HepG2 (cell line): ENCODE data around the gene TMOD3. TPM values are rescaled to one million over a fixed set of nuclear protein-coding genes. Genes with fewer than 3 reads are reported as not detected.

Experiments used
- CTCF ChIP-seq: sonication (generic); formaldehyde crosslinking; IDR thresholded peaks from 2 replicates; pipeline ENCODE4 v1.5.0; 2020; ENCODE audit warnings: mild to moderate bottlenecking, missing genetic modification reagents, moderate library complexity
- E2F5 ChIP-seq: sonication (generic); formaldehyde crosslinking; conservative IDR thresholded peaks from 2 replicates; pipeline ENCODE4 v1.4.0; 2020; ENCODE audit warnings: missing genetic modification reagents
- FIP1L1 ChIP-seq: fragments of 200-400 bp; formaldehyde crosslinking; IDR thresholded peaks from 2 replicates; pipeline ENCODE4 v1.6.1; 2018; ENCODE audit warnings: low read depth, mild to moderate bottlenecking, low read length, moderate library complexity, borderline replicate concordance; ENCODE audit not compliant: insufficient read depth
- GABPA ChIP-seq, 2 experiments: IDR thresholded peaks; 2 replicates each; pipeline ENCODE4 v1.6.1; 2011 to 2016; ENCODE audit warnings: low read depth in 2 of 2, low read length in 1 of 2, missing biosample characterization in 1 of 2, missing genetic modification characterization in 1 of 2
- LRRFIP1 ChIP-seq: sonication (generic); formaldehyde crosslinking; conservative IDR thresholded peaks from 2 replicates; pipeline ENCODE4 v1.4.0; 2020; ENCODE audit warnings: missing genetic modification reagents
- MYPOP ChIP-seq: sonication (generic); formaldehyde crosslinking; IDR thresholded peaks from 2 replicates; pipeline ENCODE4 v1.8.1; 2023; ENCODE audit warnings: mild to moderate bottlenecking, moderate library complexity, missing genetic modification reagents
- SMAD9 ChIP-seq: sonication (generic); formaldehyde crosslinking; IDR thresholded peaks from 2 replicates; pipeline ENCODE4 v1.5.1; 2020; ENCODE audit warnings: mild to moderate bottlenecking, missing genetic modification reagents
- TOE1 ChIP-seq: sonication (generic); formaldehyde crosslinking; IDR thresholded peaks from 2 replicates; pipeline ENCODE4 v1.4.0; 2020; ENCODE audit warnings: mild to moderate bottlenecking, missing genetic modification reagents
- U2AF2 ChIP-seq: fragments of 200-400 bp; formaldehyde crosslinking; IDR thresholded peaks from 2 replicates; pipeline ENCODE4 v1.6.1; 2017; ENCODE audit warnings: low read depth, mild to moderate bottlenecking, low read length
- UBTF ChIP-seq: sonication (generic); formaldehyde crosslinking; IDR thresholded peaks from 2 replicates; pipeline ENCODE4 v1.4.0; 2020; ENCODE audit warnings: mild to moderate bottlenecking, missing genetic modification reagents
- XRCC5 ChIP-seq: fragments of 200-400 bp; formaldehyde crosslinking; optimal IDR thresholded peaks from 2 replicates; pipeline ENCODE3; 2017; ENCODE audit warnings: mild to moderate bottlenecking, low read length
- ZFP36L2 ChIP-seq: sonication (generic); formaldehyde crosslinking; IDR thresholded peaks from 2 replicates; pipeline ENCODE4 v1.4.0; 2020; ENCODE audit warnings: missing genetic modification reagents
- ZNF205 ChIP-seq: IDR thresholded peaks from 2 replicates; pipeline ENCODE4 v1.6.1; 2018; ENCODE audit warnings: missing biosample characterization, missing genetic modification reagents
- ZNF251 ChIP-seq: sonication (generic); formaldehyde crosslinking; IDR thresholded peaks from 2 replicates; pipeline ENCODE4 v1.9.0; 2021; ENCODE audit warnings: mild to moderate bottlenecking, missing genetic modification reagents
- ZNF598 ChIP-seq: sonication (generic); formaldehyde crosslinking; IDR thresholded peaks from 2 replicates; pipeline ENCODE4 v1.5.1; 2020; ENCODE audit warnings: mild to moderate bottlenecking, missing genetic modification reagents, borderline replicate concordance
- polyA plus RNA-seq, 8 experiments: library from polyadenylated mRNA; depleted of rRNA in 3 of 8; stranded (reverse) in 7 of 8; unstranded in 1 of 8; fragments of >200 nt; fragmentation: Illumina TruSeq in 4 of 8; extraction: Trizol in 4 of 8; gene quantifications; 2 replicates each; pipeline versions ENCODE4 v1.2.1 to v1.2.3, GENCODE V29; 2011 to 2016; ENCODE audit warnings: low read depth in 4 of 8, missing spikeins in 1 of 8, mixed read lengths in 1 of 8; ENCODE audit not compliant: insufficient read depth in 1 of 8
- total RNA-seq, 5 experiments: library from RNA; depleted of rRNA; stranded (reverse); fragments of >200 nt; fragmentation: Illumina TruSeq; extraction: Trizol; gene quantifications; 2 replicates each; pipeline ENCODE4 v1.2.3, GENCODE V29; 2016; ENCODE audit warnings: low read depth in 1 of 5

The TMOD3 gene
- total and polyA plus RNA-seq, 2 of the 13 experiments (the other 11 are each of a cell fraction or from before 2014, with no cell fraction given), result 5.1 to 23.2 TPM

GRCh38 chr15:51842852-51843737, 13.6 kb downstream of the TMOD3 start (continued):
- no peak for TF ChIP-seq E2F5 (CRISPR knock-in tag)
- TF ChIP-seq FIP1L1, result no peak
- no peak for TF ChIP-seq UBTF
- TF ChIP-seq GABPA (IDR thresholded peaks at IDR 0.05; ENCODE audit: low read depth, low read length), result no peak
- no peak for TF ChIP-seq GABPA (CRISPR knock-in tag; IDR thresholded peaks at IDR 0.05; ENCODE audit: low read depth)
- no peak for TF ChIP-seq U2AF2
- TF ChIP-seq XRCC5, result peak; percentile 26
- TF ChIP-seq LRRFIP1 (CRISPR knock-in tag), result no peak
- TF ChIP-seq ZNF251 (CRISPR knock-in tag), result no peak
- TF ChIP-seq SMAD9 (CRISPR knock-in tag), result no peak
- no peak for TF ChIP-seq ZNF205 (CRISPR knock-in tag)
- TF ChIP-seq MYPOP (CRISPR knock-in tag), result no peak
- no peak for TF ChIP-seq TOE1
- no peak for TF ChIP-seq ZNF598 (CRISPR knock-in tag)
- no peak for TF ChIP-seq ZFP36L2
- TF ChIP-seq CTCF (CRISPR knock-in tag), result no peak
